Mucosa of rectum (tissue), 2 donors: Measurements from ENCODE around the gene FBXW8.

Source experiments
- H3K27ac ChIP-seq, 2 donors: one replicate each; pipeline ENCODE4 v1.7.0; 2013; ENCODE audit warnings: inconsistent platforms in 2 of 2, low read depth in 2 of 2, low read length in 2 of 2
- H3K27me3 ChIP-seq, 2 donors: one replicate each; pipeline ENCODE4 v1.7.0; 2013; ENCODE audit warnings: low read length in 2 of 2; ENCODE audit not compliant: control insufficient read depth in 2 of 2, insufficient read depth in 2 of 2
- H3K36me3 ChIP-seq, 2 donors: one replicate each; pipeline ENCODE4 v1.7.0; 2013; ENCODE audit warnings: low read length in 2 of 2; ENCODE audit not compliant: control insufficient read depth in 2 of 2, insufficient read depth in 2 of 2
- H3K4me1 ChIP-seq, 2 donors: one replicate each; pipeline ENCODE4 v1.7.0; 2013; ENCODE audit warnings: low read length in 2 of 2, mild to moderate bottlenecking in 1 of 2; ENCODE audit not compliant: control insufficient read depth in 2 of 2, insufficient read depth in 2 of 2
- H3K4me3 ChIP-seq, 2 donors: one replicate each; pipeline ENCODE4 v1.7.0; 2013; ENCODE audit warnings: low read length in 2 of 2
- H3K9ac ChIP-seq, 2 donors: one replicate each; pipeline ENCODE4 v1.7.0; 2013; ENCODE audit warnings: low read length in 2 of 2, low read depth in 1 of 2, mild to moderate bottlenecking in 1 of 2
- H3K9me3 ChIP-seq, 2 donors: one replicate each; pipeline ENCODE4 v1.7.0; 2013; ENCODE audit warnings: low read length in 2 of 2; ENCODE audit not compliant: control insufficient read depth in 2 of 2
- donor health status: healthy.
- donor health status: Normal muscosa, but diverticular disease.

FBXW8 gene

GRCh38 chr12:117045160-117046010 is 134.6 kb downstream of the FBXW8 start:
- peak overlapping the region in 1 of 2 donors; percentile 14 for H3K9ac ChIP-seq

DNA sequence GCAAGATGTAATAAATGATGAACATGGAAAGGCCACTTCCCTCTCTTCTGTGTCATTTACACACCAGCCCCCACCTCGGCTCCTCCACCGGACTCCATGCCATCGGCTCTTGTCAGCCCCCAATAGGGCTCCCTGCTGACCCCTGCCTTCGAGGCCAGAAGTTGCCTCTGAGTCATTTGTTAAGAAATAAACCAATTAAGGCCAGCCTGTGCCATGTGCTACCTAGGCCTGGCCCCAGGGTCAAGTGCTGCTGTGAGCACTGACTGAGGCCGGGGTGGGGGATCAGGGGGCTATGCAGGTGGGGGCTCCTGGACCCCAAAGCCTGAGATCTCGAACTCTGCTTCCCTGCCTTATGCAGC is 135.2 kb downstream of the FBXW8 start:
- Histone ChIP-seq H3K9me3 (no peaks in the 10 kb centered on the region), H3K27me3 (no peaks in the 10 kb centered on the region), H3K4me3 (no peak overlapping the region), H3K36me3 (no peaks in the 10 kb centered on the region), H3K9ac (no peak overlapping the region), H3K27ac (no peak overlapping the region), H3K4me1 (peaks cover 0 to 4% of the 10 kb centered on the region in 2 donors)

More at GRCh38 chr12:117045160-117046010, 134.6 kb downstream of the FBXW8 start:
- no peak overlapping the region for H3K4me3 ChIP-seq
- H3K4me1 ChIP-seq, result peaks cover 0 to 4% of the 10 kb centered on the region in 2 donors
- H3K27ac ChIP-seq, result peak overlapping the region in 1 of 2 donors; percentile 43
- H3K27me3 ChIP-seq, result no peaks in the 10 kb centered on the region
- no peaks in the 10 kb centered on the region for H3K36me3 ChIP-seq
- H3K9me3 ChIP-seq, result no peaks in the 10 kb centered on the region

DNA sequence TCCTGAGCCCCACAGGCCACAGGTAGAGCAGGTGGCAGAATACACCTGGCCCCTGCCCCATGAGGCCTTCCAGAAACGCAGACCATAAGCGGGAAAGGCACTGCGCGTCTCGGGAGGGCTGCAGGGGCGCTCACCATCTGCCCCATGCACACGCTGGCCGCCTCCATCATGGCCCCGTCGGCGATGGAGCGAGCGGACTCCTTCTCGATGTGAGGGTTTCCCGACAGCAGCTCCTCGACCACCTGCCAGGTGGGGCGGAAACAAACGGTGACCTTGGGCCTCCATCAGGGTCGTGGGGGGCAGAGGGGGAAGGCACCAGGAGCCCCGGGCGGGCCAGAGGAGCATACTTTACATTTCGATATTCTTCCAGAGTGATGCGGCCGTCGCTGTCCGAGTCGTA is 135.7 kb downstream of the FBXW8 start:
- no peak overlapping the region for H3K4me3 ChIP-seq
- no peaks in the 10 kb centered on the region for H3K27me3 ChIP-seq
- H3K27ac ChIP-seq, result no peak overlapping the region
- H3K9me3 ChIP-seq, result no peaks in the 10 kb centered on the region
- no peaks in the 10 kb centered on the region for H3K36me3 ChIP-seq
- H3K4me1 ChIP-seq, result peaks cover 0 to 4% of the 10 kb centered on the region in 2 donors
- no peak overlapping the region for H3K9ac ChIP-seq

GRCh38 chr12:117046861-117047530 is 136.2 kb downstream of the FBXW8 start:
- H3K4me3 ChIP-seq, result no peak overlapping the region
- no peak overlapping the region for H3K27ac ChIP-seq
- peaks cover 0 to 4% of the 10 kb centered on the region in 2 donors for H3K4me1 ChIP-seq

GRCh38 chr12:117047810-117048584 is 137.2 kb downstream of the FBXW8 start:
- Histone ChIP-seq H3K27ac (no peak overlapping the region), H3K27me3 (no peaks in the 10 kb centered on the region), H3K4me3 (no peak overlapping the region), H3K36me3 (no peaks in the 10 kb centered on the region), H3K4me1 (peaks cover 0 to 4% of the 10 kb centered on the region in 2 donors), H3K9ac (no peak overlapping the region), H3K9me3 (no peaks in the 10 kb centered on the region)

More at GRCh38 chr12:117046861-117047530, 136.2 kb downstream of the FBXW8 start:
- H3K27me3 ChIP-seq, result no peaks in the 10 kb centered on the region
- H3K9me3 ChIP-seq, result no peaks in the 10 kb centered on the region
- no peak overlapping the region for H3K9ac ChIP-seq
- no peaks in the 10 kb centered on the region for H3K36me3 ChIP-seq

DNA sequence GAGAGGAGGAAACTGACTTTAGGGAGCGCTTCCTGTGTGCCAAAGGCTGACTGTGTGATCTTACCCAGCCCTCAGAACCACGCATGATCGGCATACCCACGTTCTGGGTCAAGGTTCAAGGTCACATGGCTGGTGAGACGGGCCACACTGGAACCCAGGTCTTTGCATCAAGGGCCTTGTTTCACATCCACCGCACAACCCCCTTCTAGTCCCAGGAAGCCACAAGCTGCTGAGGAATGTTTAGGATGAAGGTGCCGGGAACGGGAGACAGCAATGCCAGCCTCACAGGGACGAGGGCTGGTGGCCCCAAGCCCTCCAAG is 137.8 kb downstream of the FBXW8 start:
- Histone ChIP-seq H3K4me3 (no peak overlapping the region), H3K27ac (no peak overlapping the region), H3K9ac (no peak overlapping the region), H3K9me3 (no peaks in the 10 kb centered on the region), H3K36me3 (no peaks in the 10 kb centered on the region), H3K27me3 (no peaks in the 10 kb centered on the region), H3K4me1 (peaks cover 0 to 4% of the 10 kb centered on the region in 2 donors)

DNA sequence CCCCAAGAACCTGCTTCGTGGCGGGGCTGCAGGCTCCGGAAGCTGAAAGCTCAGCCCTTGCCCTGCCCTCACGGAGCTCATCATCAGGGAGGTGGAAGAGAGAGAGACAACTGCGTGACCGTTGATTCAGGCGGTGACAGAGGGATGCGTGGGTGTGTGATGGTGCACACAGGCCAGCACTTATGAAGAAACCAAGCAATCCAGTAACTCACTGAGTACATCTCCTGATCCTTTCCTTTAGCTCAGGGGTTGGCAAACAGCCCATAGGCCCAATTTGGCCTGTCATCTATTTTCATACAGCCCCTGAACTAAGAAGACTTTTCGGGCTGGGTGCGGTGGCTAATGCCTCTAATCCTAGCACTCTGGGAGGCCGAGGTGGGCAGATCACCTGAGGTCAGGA is 138.5 kb downstream of the FBXW8 start:
- H3K4me3 ChIP-seq, result no peak overlapping the region
- peaks cover 0 to 4% of the 10 kb centered on the region in 2 donors for H3K4me1 ChIP-seq
- no peaks in the 10 kb centered on the region for H3K9me3 ChIP-seq
- H3K36me3 ChIP-seq, result no peaks in the 10 kb centered on the region
- H3K9ac ChIP-seq, result no peak overlapping the region
- no peak overlapping the region for H3K27ac ChIP-seq
- no peaks in the 10 kb centered on the region for H3K27me3 ChIP-seq

GRCh38 chr12:117050060-117050459 is 139.3 kb downstream of the FBXW8 start:
- H3K9me3 ChIP-seq, result no peaks in the 10 kb centered on the region
- no peak overlapping the region for H3K27ac ChIP-seq
- peaks cover 0 to 4% of the 10 kb centered on the region in 2 donors for H3K4me1 ChIP-seq
- no peaks in the 10 kb centered on the region for H3K36me3 ChIP-seq
- H3K27me3 ChIP-seq, result no peaks in the 10 kb centered on the region
- no peak overlapping the region for H3K9ac ChIP-seq
- no peak overlapping the region for H3K4me3 ChIP-seq

DNA sequence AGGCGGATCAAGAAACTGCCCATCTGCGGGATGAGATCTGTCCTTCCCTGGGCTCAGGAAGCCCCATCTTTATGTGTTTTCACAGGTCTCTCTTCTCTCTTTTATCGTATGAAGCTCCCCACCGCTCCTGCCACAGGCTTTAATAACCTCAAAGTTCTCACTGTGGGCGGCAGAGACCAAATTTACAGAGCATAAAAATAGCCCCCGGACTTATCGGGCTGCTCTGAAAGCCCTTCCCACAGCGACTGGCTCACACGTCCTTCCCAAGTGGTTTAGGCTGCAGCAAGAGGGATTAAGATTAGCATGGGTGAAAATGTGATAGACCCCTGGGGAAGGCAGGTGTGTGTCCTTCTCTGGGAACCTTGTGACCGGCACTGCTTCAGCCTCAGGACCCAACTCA is 140.6 kb downstream of the FBXW8 start:
- Histone ChIP-seq H3K9me3 (no peaks in the 10 kb centered on the region), H3K27me3 (no peaks in the 10 kb centered on the region), H3K27ac (no peak overlapping the region)

More for the DNA sequence above, 140.6 kb downstream of the FBXW8 start:
- no peak overlapping the region for H3K4me3 ChIP-seq
- no peak overlapping the region for H3K9ac ChIP-seq
- H3K4me1 ChIP-seq, result peaks cover 0 to 4% of the 10 kb centered on the region in 2 donors
- no peaks in the 10 kb centered on the region for H3K36me3 ChIP-seq
